GM21576 (cell line): ENCODE data around the gene ENTHD1.
"Not testable (repeated sequence)": the region's sequence is repeated elsewhere in the genome, so short reads cannot be mapped to it uniquely, and the experiment has no call there.

Source experiments
- ATAC-seq: cut with Tn5 transposase; IDR thresholded peaks from one replicate; pipeline ENCODE4 v1.9.1; 2021; ENCODE audit warnings: mild to moderate bottlenecking, moderate library complexity; ENCODE audit not compliant: unreplicated experiment

Gene ENTHD1

GRCh38 chr22:39852799-39853198, 40.8 kb downstream of the ENTHD1 start:
- ATAC-seq, result no peak

GRCh38 chr22:39851606-39852315, 41.8 kb downstream of the ENTHD1 start:
- ATAC-seq, result no peak

DNA sequence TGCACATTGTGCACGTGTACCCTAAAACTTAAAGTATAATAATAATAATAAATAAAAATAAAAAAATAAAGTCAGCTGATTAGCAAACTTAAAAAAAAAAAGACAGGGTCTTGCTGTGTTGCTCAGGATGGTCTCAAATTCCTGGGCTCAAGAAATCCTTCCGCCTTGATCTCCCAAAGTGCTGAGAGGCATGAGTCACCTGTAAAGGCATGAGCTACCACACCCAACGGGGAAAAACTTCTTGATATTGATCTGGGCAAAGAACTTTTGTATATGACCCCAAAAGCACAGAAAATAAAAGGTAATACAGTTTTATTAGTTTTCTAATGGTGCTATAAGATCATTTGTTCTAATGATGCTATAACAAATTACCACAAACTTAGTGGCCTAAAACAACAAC, 46.1 kb downstream of the ENTHD1 start:
- no peak for ATAC-seq

DNA sequence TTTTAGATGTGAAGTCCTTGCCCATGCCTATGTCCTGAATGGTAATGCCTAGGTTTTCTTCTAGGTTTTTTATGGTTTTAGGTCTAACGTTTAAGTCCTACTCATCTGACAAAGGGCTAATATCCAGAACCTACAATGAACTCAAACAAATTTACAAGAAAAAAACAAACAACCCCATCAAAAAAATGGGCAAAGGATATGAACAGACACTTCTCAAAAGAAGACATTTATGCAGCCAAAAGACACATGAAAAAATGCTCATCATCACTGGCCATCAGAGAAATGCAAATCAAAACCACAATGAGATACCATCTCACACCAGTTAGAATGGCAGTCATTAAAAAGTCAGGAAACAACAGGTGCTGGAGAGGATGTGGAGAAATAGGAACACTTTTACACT, 47.0 kb downstream of the ENTHD1 start:
- ATAC-seq, result not testable (repeated sequence)

DNA sequence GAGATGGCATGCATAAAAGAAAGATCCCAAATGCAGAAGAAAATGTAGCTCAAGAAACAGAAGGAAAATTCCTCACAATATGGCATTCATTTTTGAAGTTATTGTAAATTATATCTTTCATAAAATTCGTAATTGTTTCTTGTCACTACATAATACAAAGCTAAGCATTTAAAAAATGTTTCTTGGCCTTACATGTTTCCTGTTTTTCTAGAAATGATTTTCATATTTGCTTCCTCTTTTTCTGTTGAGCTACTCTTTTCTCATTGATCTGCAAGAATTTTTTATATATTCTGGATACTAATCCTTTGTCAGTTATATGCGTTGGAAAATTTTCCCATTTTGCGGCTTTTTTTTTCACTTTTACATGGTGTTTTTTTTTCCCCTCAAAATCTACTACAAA, 48.0 kb downstream of the ENTHD1 start:
- ATAC-seq, result no peak

- ATAC-seq, result no peak
Measured at GRCh38 chr22:39839917-39840510, 53.5 kb downstream of the ENTHD1 start.

DNA sequence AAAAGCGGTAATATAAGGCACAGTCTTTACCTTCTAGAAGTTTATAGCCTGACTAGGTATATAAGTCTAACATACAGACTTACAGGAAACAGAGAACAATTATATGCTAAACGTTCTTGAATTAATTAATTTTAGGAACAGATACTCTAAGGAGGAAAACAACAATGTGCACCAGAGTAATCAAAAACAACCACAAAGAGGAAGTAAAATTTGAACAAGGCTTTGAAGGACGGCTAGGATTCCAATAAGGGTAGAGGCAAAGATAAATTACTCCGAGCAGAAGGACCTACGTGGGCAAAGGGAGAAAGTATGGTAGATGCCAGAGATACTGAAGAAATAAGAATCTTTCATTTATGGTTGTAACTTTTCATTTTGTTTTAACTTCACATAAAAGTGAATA, 54.4 kb downstream of the ENTHD1 start:
- no peak for ATAC-seq

DNA sequence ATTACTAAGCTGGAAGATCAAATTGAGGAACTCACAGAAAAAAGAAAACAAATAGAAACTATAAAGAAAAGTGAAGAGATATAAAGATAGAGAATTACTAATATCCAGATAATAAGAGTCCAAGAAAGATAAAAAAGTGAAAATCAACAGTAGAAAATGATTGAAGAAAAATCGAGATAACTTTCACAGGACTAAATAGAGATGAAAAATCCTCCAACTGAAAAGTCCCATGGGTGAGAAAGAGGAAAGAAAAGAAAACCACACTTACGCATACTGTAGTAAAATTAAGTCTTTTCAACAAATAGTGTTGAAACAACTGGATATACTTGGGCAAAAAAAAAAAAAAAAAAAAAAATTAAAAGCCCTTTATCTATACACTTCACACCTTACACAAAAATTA, 60.0 kb downstream of the ENTHD1 start:
- no peak for ATAC-seq

- ATAC-seq, result no peak
Measured at GRCh38 chr22:39833093-39833492, 60.5 kb downstream of the ENTHD1 start.

- no peak for ATAC-seq
Measured at GRCh38 chr22:39832627-39833074, 60.9 kb downstream of the ENTHD1 start.

DNA sequence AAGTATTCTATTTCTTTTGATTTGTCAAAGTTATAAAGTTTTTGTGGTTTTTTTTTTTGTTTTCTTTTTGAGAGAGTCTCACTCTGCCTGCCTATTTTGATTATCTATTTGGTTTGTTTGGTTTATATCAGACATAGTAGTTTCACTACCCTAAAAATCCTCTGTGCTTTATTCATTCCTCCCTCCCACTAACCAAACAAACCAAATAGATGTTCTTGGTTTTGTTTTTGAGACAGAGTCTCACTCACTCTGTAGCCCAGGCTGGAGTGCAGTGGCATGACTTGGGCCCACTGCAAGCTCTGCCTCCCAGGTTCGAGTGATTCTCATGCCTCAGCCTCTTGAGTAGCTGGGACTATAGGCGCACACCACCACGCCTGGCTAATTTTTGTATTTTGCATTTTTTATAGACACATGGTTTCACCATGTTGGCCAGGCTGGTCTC, 67.9 kb downstream of the ENTHD1 start:
- ATAC-seq, result no peak

- ATAC-seq, result no peak
Measured at GRCh38 chr22:39821008-39821407, 72.6 kb downstream of the ENTHD1 start.

- no peak for ATAC-seq
Measured at GRCh38 chr22:39820256-39820655, 73.3 kb downstream of the ENTHD1 start.

- no peak for ATAC-seq
Measured at GRCh38 chr22:39819429-39819828, 74.1 kb downstream of the ENTHD1 start.

DNA sequence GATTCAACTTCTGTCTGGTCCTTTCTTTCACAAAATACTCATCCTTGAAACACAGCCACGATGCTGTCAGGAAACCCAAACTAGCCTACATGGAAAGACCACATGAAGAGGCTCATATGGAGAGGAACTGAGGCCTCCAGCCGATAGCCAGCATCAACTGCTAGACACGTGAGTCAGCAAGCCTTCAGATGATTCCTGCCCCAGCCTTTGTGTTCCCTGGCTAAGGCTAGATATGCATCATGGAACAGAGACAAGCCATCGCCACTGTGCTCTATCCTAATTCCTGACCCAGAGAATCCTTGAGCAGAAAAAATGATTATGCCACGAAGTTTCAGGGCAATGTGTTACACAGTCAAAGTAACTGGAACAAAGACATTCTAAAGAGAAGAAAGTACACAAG, 75.5 kb downstream of the ENTHD1 start:
- ATAC-seq, result no peak

- ATAC-seq, result no peak
Measured at GRCh38 chr22:39815932-39816331, 77.6 kb downstream of the ENTHD1 start.

GRCh38 chr22:39814899-39815298, 78.7 kb downstream of the ENTHD1 start:
- no peak for ATAC-seq

DNA sequence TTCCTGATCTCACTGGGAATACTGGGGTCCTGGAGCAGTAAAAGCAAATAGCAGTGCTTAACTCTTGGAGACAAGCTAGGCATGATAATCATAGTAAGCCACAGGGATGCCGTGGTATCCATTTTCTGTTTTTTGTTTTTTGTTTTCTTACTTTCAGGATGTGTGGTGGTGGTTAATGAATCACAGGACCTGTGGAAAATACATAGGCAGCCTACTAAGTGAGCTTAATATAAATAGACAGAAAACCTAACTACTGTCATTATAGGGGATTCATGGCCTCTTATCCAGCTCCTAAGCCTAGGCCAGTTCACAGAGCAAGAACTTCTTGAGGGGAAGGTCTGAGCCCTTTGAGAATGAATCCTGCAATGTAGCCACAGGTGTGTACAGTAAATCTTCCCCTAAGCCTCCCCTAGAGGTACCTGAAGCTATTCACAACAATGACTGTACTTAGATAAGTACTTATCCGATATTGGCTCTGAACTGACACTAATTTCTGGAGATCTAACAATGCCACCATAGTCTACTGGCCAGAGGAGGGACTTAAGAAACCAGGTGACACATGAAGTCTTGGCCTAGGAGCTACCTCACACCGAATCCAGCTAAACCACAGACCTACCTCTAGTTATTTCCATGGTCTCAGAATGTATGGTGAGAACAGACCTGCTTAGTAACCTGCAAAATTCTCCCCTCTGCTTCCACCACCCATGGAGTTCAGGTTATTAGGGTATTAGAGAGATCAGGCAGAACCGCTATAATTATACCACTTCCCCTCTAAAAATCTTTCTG, 83.6 kb downstream of the ENTHD1 start:
- ATAC-seq, result no peak

DNA sequence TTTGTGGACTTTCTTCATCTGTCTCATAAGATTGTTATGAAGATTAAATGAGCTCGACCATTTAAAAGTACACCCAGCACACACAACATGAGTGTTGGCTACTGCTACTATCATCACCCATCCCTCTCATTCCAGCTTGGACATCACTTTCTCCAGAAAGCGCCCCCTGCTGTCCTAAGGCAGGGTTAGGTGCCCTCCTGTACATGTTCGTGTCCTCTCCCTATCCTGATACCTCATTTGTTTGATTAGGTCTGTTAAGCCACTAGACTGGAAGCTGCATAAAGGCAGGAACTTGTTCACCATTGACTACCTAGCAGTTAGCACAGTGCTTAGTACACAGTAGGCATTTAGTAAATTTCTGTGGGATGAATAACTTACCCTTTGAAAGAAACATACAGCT, 85.5 kb downstream of the ENTHD1 start:
- ATAC-seq, result no peak

DNA sequence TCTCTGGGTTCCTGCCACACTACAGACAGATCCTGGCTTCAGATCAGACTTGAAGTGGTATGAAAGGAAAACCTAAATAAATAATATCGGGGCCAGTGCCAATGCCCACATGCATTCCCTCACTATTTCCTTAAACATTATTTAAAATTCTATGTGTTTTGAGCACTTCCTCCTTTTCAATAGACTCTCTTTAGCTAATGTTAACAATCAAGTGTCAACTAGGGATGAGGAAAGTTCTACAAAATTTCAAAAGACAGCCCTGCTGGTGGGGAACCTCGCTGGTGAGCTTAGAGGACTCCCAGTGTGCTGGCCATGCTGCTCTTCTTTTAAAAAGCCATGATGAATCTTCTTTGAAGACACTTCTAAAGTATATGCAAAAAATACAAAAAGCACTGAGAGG, 87.5 kb downstream of the ENTHD1 start:
- no peak for ATAC-seq

DNA sequence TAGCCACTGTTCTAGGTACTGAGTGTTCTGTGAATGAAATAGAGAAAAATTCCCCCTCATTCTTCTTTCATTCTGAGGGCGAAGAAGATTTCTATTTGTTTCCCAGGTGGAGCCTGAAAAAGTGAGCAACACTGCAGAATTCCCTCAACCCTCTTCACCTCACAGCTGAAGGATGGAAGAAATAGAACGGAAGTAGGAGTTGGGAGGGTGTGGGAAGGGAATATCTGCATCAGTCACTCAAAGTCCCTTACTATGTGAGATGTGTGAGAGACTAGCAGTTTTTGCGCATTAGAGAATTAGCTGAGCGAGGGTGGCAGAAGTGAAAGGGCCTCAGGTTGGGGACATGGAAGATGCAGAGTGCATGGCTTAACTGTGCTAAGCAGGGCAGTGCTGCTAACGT, 88.4 kb downstream of the ENTHD1 start:
- no peak for ATAC-seq

GRCh38 chr22:39802682-39803081, 90.9 kb downstream of the ENTHD1 start:
- ATAC-seq, result no peak
